ENCODE data around the gene MYO9B.
"Not testable (repeated sequence)": the region's sequence is repeated elsewhere in the genome, so short reads cannot be mapped to it uniquely, and the experiment has no call there.

The MYO9B gene

DNA sequence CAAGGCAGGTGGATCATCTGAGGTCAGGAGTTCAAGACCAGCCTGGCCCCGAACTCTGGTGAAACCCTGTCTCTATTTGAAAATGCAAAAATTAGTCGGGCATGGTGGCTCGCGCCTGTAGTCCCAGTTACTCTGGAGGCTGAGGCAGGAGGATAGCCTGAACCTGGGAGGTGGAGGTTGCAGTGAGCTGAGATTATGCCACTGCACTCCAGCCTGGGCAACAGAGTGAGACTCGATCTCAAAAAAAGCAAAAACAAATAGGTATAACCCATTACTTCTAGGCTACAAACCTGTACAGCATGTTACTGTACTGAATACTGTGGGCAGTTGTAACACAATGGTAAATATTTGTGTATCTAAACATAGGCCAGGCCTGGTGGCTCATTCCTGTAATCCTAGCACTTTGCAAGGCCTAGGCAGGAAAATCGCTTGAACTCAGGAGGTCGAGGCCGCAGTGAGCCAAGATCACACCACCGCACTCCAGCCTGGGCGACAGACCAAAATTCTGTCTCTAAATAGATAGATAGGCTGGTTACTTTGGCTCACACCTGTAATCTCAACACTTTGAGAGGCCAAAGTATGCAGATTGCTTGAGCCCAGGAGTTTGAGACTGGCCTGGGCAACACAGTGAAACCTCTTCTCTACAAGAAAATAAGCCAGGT, 63.5 kb downstream of the MYO9B start:
- no peak for DNase-seq

DNA sequence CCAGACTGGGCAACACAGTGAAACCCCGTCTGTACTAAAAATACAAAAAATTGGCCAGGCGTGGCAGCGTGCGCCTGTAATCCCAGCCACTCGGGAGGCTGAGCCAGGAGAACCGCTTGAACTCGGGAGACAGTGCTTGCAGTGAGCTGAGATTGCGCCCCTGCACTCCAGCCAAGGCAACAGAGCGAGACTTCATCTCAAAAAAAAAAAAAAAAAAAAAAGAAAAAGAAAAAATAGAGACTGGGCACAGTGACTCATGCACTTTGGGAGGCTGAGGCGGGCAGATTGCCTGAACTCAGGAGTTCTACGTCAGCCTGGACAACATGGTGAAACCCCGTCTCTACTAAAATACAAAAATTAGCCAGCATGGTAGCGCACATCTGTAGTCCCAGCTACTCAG, 69.2 kb downstream of the MYO9B start:
- peak in 3 of 56 donors; percentile 6 to 32 (median 13) for DNase-seq

DNA sequence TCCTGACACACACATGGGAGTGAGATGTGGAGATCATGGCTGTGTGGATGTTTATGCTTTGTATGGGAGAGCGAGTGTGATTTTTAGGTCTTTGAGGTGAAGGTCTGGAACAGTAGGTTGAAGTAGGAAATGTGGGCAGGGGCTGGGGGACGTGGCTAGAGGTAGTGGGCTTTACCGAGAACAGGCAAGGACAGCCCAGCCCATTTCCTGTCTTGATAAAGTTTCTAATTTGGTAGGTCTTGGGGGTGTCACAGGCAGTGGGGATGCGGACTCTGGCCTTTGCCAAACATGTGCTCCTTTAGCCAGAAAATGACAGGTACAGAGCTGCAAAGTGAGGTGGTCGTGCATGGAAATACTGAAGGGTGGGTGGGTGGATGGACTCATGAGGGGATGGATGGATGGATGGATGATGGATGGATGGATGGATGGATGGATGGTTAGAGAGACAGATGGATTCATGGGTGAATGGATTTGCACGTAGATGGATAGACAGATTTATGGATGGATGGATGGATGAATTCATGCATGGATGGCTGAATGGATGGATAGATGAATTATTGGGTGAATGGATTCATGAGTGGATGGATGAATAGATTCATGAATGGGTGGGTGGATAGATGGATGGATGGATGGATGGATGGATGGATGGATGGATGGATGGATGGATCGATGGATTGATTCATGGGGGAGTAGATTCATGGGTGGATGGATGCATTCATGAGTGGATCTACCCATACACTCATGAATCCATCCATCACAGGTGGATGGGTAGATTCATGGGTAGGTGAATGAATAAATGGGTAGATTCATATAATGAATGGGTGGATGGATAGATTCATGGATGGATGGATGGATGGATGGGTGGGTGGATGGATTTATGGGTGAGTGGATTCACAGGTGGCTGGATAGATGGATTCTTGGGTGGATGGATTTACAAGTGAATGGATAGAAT, 70.2 kb downstream of the MYO9B start:
- DNase-seq: no peak

DNA sequence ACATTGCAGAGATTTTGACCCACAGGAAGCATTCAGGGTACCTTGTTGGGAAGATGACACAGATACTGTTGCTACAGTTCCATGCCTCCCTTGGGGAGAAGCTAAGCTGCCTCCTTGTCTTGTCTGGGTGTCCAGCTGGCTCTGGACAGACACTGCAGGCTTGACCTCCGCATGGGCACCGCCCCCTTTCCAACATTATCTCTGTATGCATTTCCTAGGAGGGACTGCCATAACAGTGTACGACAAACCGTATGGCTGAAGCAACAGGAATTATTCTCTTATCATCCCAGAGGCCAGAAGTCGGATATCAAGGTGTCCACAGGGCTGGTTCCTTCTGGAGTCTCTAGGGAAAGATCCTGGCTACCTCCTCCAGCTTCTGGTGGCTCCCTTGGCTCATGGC, 72.6 kb downstream of the MYO9B start:
- no peak for DNase-seq

DNA sequence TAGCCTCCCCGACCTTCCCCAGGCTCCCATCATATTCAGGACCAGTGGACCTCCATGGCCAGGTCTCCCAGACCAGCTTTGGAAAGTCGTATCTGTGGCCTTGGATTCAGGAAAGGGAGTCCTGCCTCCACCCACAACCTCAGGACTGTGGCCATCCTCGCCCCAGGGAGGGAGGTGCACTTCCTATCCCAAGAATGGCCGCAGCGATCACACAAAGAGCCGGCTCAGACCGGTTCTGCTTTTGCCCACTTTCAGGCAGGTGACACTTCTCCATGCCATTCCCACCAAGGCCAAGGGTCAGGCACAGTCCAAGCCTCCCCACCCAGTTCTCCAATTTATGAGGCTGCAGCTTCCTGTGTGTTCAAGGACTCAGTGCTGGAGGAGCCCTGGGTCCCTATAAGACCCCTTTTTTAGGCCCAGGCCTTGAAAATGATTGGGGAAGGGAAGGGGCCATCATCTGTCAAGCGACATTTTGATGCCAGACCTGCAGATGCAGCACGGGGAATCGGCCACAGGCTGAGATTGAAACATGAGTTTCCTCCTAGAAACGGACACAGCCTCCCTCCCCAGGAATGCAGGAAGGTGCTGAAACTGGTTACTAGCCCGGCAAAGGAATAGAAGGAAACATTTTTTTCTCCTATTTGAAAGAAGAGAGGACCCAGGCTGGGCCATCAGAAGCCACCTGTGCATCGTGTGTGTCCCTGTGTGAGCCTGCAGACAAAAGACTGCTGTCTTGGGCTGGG, 74.0 kb downstream of the MYO9B start:
- no peak for DNase-seq

GRCh38 chr19:17153996-17154395, 78.4 kb downstream of the MYO9B start:
- DNase-seq: no peak

GRCh38 chr19:17155251-17155650, 79.7 kb downstream of the MYO9B start:
- DNase-seq: no peak

GRCh38 chr19:17156296-17156946, 80.8 kb downstream of the MYO9B start:
- DNase-seq: no peak

GRCh38 chr19:17156947-17157302, 81.3 kb downstream of the MYO9B start:
- DNase-seq: peak in 6 of 56 donors; percentile 3 to 25 (median 14)

DNA sequence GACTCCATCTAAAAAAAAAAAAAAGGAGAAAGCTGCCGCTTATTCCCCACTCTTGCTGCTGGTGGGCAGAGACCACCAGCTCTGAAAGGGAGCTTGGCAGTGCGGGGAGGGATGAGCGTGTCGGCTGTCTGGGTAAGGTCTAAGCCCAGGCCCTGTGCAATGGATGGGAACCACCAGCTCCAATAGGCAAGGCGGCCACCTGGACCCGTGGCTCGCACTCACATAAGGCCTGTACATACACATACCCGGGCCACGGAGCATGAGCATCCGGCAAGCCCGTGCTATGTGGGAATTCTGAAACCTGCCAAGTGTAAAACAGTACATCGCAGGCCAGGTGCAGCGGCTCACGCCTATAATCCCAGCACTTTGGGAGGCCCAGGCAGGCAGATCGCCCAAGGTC, 83.0 kb downstream of the MYO9B start:
- DNase-seq: no peak

- no peak for DNase-seq
These were observed 84.2 kb downstream of the MYO9B start for GRCh38 chr19:17159466-17160393.

DNA sequence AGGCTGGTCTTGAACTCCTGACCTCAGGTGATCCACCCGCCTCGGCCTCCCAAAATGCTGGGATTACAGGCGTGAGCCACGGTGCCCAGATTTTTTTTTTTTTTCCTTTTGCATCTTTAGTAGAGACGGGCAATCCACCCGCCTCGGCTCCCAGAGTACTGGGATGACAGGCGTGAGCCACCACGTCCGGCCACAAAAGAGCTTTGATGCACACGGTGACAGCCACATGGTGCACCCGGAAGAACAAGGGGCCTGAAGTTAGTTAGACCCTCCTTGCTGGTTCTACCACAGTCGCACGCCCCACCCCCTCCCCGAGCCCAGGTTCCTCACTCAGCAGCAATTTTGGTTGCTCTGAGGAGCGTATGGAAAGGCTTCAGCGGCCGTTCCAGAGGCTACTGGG, 85.3 kb downstream of the MYO9B start:
- no peak for DNase-seq

- DNase-seq: not testable (repeated sequence)
These were observed 86.6 kb downstream of the MYO9B start for GRCh38 chr19:17162131-17162530.

GRCh38 chr19:17162580-17162979, 87.0 kb downstream of the MYO9B start:
- DNase-seq: no peak

DNA sequence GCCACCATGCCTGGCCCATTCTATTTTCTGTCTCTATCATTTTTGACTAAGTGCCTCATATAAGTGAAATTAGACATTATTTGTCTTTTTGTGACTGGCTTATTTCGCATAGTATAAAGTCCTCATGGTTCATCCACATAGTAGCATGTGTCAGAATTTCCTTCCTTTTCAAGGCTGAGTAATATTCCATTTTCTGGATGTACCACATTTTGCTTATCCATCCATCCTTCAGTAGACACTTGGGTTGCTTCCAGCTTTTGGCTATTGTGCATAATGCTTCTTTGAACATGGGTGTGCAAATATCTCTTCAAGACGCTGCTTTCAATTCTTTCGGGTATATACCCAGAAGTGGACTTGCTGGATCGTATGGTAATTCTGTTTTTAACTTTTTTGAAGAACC, 88.1 kb downstream of the MYO9B start:
- no peak for DNase-seq

- DNase-seq: no peak
These were observed 89.1 kb downstream of the MYO9B start for GRCh38 chr19:17164639-17165038.

- DNase-seq: no peak
These were observed 90.1 kb downstream of the MYO9B start for GRCh38 chr19:17165715-17166114.

GRCh38 chr19:17170538-17171297, 95.1 kb downstream of the MYO9B start:
- no peak for DNase-seq

GRCh38 chr19:17171874-17172273, 96.3 kb downstream of the MYO9B start:
- DNase-seq: no peak
